PC-3 (cell line): ENCODE measurements around the gene ZNF750.

Experiments used
- EZH2phosphoT487 ChIP-seq: fragments of 300-600 bp; sonication (generic); IDR thresholded peaks from 2 replicates; pipeline ENCODE4 v1.6.1; 2018; ENCODE audit warnings: mild to moderate bottlenecking, antibody characterized with exemption, low read length, borderline replicate concordance
- TF ChIP-seq, protein P1 (sequence below): fragments of 300-600 bp; sonication (generic); conservative IDR thresholded peaks from 2 replicates; pipeline ENCODE4 v1.5.1; 2017; ENCODE audit warnings: antibody characterized with exemption, low read depth, mild to moderate bottlenecking, low read length

DNA sequence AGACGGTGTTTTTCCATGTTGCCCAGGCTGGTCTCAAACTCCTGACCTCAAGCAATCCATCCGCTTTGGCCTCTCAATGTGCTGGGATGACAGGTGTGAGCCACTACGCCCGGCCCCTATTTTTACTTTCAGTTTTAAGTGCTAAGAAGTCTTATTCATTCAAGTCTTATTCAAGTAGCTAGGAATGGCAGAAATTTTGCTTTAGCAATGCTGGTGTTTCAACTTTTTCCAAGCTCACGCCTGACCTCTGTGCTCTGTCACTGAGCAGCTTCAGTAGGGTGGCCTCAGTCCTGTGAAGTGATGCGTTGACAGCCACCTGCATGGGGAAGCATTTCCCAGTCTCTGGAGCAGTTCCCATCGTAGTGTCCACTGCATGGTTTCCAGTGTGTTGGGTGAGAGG, 12.9 kb downstream of the ZNF750 start:
- TF ChIP-seq, protein P1, sequence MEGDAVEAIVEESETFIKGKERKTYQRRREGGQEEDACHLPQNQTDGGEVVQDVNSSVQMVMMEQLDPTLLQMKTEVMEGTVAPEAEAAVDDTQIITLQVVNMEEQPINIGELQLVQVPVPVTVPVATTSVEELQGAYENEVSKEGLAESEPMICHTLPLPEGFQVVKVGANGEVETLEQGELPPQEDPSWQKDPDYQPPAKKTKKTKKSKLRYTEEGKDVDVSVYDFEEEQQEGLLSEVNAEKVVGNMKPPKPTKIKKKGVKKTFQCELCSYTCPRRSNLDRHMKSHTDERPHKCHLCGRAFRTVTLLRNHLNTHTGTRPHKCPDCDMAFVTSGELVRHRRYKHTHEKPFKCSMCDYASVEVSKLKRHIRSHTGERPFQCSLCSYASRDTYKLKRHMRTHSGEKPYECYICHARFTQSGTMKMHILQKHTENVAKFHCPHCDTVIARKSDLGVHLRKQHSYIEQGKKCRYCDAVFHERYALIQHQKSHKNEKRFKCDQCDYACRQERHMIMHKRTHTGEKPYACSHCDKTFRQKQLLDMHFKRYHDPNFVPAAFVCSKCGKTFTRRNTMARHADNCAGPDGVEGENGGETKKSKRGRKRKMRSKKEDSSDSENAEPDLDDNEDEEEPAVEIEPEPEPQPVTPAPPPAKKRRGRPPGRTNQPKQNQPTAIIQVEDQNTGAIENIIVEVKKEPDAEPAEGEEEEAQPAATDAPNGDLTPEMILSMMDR = no peak
- no peak for TF ChIP-seq EZH2phosphoT487
